Measurements from ENCODE around the gene SDF2L1. TPM values are rescaled to one million over a fixed set of nuclear protein-coding genes. Genes with fewer than 3 reads are reported as not detected.

The SDF2L1 gene
- polyA plus RNA-seq, 3 donors: 31.7 to 46.2 (median 44.7) TPM

DNA sequence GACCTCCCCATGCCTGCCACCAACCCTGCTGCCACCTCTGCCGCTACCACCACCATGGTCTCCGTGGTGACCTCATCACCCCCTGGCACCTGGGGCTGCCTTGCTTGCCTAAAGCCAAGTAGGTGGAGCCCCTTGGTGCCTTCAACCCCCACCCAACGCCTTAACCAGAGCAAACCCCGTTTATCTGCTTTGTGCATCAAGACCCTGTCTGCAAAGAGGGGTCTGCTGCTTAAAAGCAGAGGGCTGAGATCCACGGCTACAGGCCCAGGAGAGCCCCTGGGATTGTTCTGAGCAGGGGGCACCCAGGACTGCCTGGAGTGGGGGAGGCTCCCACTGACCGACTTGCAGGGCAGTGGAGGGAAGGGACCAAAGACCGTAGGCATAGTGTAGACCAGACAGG lies 18.8 kb downstream of the SDF2L1 start:
- H3K27me3 ChIP-seq (ENCODE audit: control insufficient read depth in 2 of 2, insufficient read depth in 2 of 2, low read length in 2 of 2): peaks cover 0 to 3% of the 10 kb centered on the region in 2 donors
- H3K36me3 Mint-ChIP-seq: no peaks in the 10 kb centered on the region
- H3K9me3 ChIP-seq (replicated peaks in 1 of 2; ENCODE audit: control insufficient read depth in 1 of 2, insufficient read depth in 1 of 2, low read length in 2 of 2): no peaks in the 10 kb centered on the region
- peaks cover 27% of the 10 kb centered on the region for H3K4me1 Mint-ChIP-seq
- H3K9me3 Mint-ChIP-seq: peaks cover 0 to 5% (median 0%) of the 10 kb centered on the region in 7 donors
- peaks cover 6 to 10% (median 7%) of the 10 kb centered on the region in 3 donors for H3K27me3 Mint-ChIP-seq (ENCODE audit: low read depth in 3 of 3)
- H4K20me1 ChIP-seq (ENCODE audit: insufficient read depth, low read length): no peaks in the 10 kb centered on the region
- intact Hi-C loops (cut with micrococcal nuclease): no loop called here
- no peak overlapping the region for H2AFZ ChIP-seq (ENCODE audit: insufficient read depth, low read depth, low read length, poor library complexity, severe bottlenecking)
- H3K27ac ChIP-seq (ENCODE audit: low read depth in 1 of 2, low read length in 2 of 2): no peak overlapping the region
- no peak overlapping the region for H3K27ac Mint-ChIP-seq
- no peaks in the 10 kb centered on the region for H3K36me3 ChIP-seq (replicated peaks in 1 of 2; ENCODE audit: control insufficient read depth in 1 of 2, insufficient read depth in 2 of 2, low read length in 2 of 2)
- H3K4me1 ChIP-seq (ENCODE audit: control insufficient read depth in 1 of 2, insufficient read depth in 2 of 2, low read length in 2 of 2): peaks cover 20 to 29% of the 10 kb centered on the region in 2 donors
- H3K4me2 ChIP-seq (replicated peaks; ENCODE audit: extremely low read depth, low read length, poor library complexity, severe bottlenecking): no peak overlapping the region
- no peak for DNase-seq
- TF ChIP-seq, protein P1, sequence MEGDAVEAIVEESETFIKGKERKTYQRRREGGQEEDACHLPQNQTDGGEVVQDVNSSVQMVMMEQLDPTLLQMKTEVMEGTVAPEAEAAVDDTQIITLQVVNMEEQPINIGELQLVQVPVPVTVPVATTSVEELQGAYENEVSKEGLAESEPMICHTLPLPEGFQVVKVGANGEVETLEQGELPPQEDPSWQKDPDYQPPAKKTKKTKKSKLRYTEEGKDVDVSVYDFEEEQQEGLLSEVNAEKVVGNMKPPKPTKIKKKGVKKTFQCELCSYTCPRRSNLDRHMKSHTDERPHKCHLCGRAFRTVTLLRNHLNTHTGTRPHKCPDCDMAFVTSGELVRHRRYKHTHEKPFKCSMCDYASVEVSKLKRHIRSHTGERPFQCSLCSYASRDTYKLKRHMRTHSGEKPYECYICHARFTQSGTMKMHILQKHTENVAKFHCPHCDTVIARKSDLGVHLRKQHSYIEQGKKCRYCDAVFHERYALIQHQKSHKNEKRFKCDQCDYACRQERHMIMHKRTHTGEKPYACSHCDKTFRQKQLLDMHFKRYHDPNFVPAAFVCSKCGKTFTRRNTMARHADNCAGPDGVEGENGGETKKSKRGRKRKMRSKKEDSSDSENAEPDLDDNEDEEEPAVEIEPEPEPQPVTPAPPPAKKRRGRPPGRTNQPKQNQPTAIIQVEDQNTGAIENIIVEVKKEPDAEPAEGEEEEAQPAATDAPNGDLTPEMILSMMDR (IDR thresholded peaks at IDR 0.05): no peak
- no peak overlapping the region for H3K9ac ChIP-seq (ENCODE audit: insufficient read depth, low read length, poor library complexity, severe bottlenecking)
- H3K79me2 ChIP-seq (ENCODE audit: insufficient read depth, low read length): no peaks in the 10 kb centered on the region
- no peak overlapping the region for H3K4me3 Mint-ChIP-seq
- WGBS (ENCODE audit: insufficient coverage): 89% methylated on average over 6 of the region's 7 CpGs
- H3K4me3 ChIP-seq (replicated peaks in 1 of 3; ENCODE audit: low read depth in 2 of 3, low read length in 3 of 3): no peak overlapping the region

DNA sequence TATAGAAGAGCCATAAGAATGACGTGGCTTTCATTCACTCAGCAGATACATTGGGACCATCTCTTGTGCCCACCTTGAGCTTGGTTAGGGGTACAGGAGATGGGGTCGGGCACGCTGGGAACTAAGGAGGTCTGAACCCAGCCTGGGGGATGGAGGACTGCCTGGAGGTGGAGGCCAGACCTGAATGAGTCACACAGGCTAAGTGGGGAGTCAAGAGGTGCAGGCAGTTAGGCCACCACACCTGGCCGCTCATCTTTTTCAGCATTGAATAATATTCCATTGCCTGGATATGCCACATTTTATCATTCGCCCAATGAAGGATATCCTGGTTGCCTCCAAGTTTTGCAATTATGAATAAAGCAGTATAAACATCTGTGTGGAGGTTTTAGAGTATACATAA lies 19.9 kb downstream of the SDF2L1 start:
- intact Hi-C loops (cut with micrococcal nuclease): no loop called here
- Histone ChIP-seq H3K79me2 (ENCODE audit: insufficient read depth, low read length) (peaks cover 10% of the 10 kb centered on the region), H3K27me3 (ENCODE audit: control insufficient read depth in 2 of 2, insufficient read depth in 2 of 2, low read length in 2 of 2) (peaks cover 0 to 3% of the 10 kb centered on the region in 2 donors), H2AFZ (ENCODE audit: insufficient read depth, low read depth, low read length, poor library complexity, severe bottlenecking) (no peak overlapping the region), H3K4me2 (replicated peaks; ENCODE audit: extremely low read depth, low read length, poor library complexity, severe bottlenecking) (no peak overlapping the region), H3K4me1 (ENCODE audit: control insufficient read depth in 1 of 2, insufficient read depth in 2 of 2, low read length in 2 of 2) (peaks cover 22 to 29% of the 10 kb centered on the region in 2 donors), H3K4me3 (replicated peaks in 1 of 3; ENCODE audit: low read depth in 2 of 3, low read length in 3 of 3) (no peak overlapping the region), H3K27ac (ENCODE audit: low read depth in 1 of 2, low read length in 2 of 2) (no peak overlapping the region), H3K36me3 (replicated peaks in 1 of 2; ENCODE audit: control insufficient read depth in 1 of 2, insufficient read depth in 2 of 2, low read length in 2 of 2) (no peaks in the 10 kb centered on the region), H3K9me3 (replicated peaks in 1 of 2; ENCODE audit: control insufficient read depth in 1 of 2, insufficient read depth in 1 of 2, low read length in 2 of 2) (no peaks in the 10 kb centered on the region), H4K20me1 (ENCODE audit: insufficient read depth, low read length) (no peaks in the 10 kb centered on the region), H3K9ac (ENCODE audit: insufficient read depth, low read length, poor library complexity, severe bottlenecking) (no peak overlapping the region)
- H3K27me3 Mint-ChIP-seq (ENCODE audit: low read depth in 3 of 3): peaks cover 2 to 8% (median 4%) of the 10 kb centered on the region in 3 donors
- H3K36me3 Mint-ChIP-seq: no peaks in the 10 kb centered on the region
- peaks cover 0 to under 1% (median 0%) of the 10 kb centered on the region in 7 donors for H3K9me3 Mint-ChIP-seq
- H3K4me3 Mint-ChIP-seq: no peak overlapping the region
- H3K27ac Mint-ChIP-seq: no peak overlapping the region
- WGBS (ENCODE audit: insufficient coverage): 97% methylated on average over 3 of the region's 5 CpGs
- no peak for DNase-seq
- TF ChIP-seq, protein P1 (IDR thresholded peaks at IDR 0.05): no peak
- peaks cover 21% of the 10 kb centered on the region for H3K4me1 Mint-ChIP-seq

All from CD14-positive monocyte (primary cell).